CD4-positive, alpha-beta T cell (primary cell): ENCODE results near the gene PAX5. TPM values are rescaled to one million over a fixed set of nuclear protein-coding genes. Genes with fewer than 3 reads are reported as not detected.

ENCODE experiments used
- ATAC-seq: fragments of 200-7000 bp; cut with Tn5 transposase; one replicate; pipeline ENCODE4 v1.10.0; 2022; ENCODE audit warnings: mild to moderate bottlenecking; ENCODE audit not compliant: poor library complexity
- CTCF ChIA-PET: fragments of 350-600 bp; sonication (Branson Sonifier 250); formaldehyde crosslinking; loops from one replicate; lab custom pipeline; 2021; ENCODE audit warnings: antibody characterized with exemption, inconsistent platforms; lab: Charles Lee
- POLR2A ChIA-PET: fragments of 350-600 bp; sonication (Branson Sonifier 250); formaldehyde crosslinking; loops from one replicate; lab custom pipeline; 2021; ENCODE audit warnings: antibody characterized with exemption, inconsistent platforms; lab: Charles Lee
- DNase-seq, 14 experiments: peaks; one replicate each; pipeline ENCODE4 v3.0.0-alpha.2; 2013 to 2020; ENCODE audit warnings: mixed read lengths in 2 of 14
- H3K27ac ChIP-seq, 2 donors: one replicate each; pipeline versions ENCODE4 v1.5.1 to v1.7.0; 2013; ENCODE audit warnings: low read length in 2 of 2, low read depth in 1 of 2, mild to moderate bottlenecking in 1 of 2
- H3K27me3 ChIP-seq, 2 experiments: 1 replicate in 1 of 2; 2 replicates in 1 of 2; pipeline versions ENCODE4 v1.6.1 to v1.7.0; 2013; ENCODE audit warnings: low read length in 2 of 2, control low read depth in 1 of 2, mild to moderate bottlenecking in 1 of 2, moderate library complexity in 1 of 2; ENCODE audit not compliant: insufficient read depth in 2 of 2, control insufficient read depth in 1 of 2
- H3K36me3 ChIP-seq: one replicate; pipeline ENCODE4 v1.6.1; 2013; ENCODE audit warnings: low read length, control low read depth; ENCODE audit not compliant: insufficient read depth
- H3K4me1 ChIP-seq: one replicate; pipeline ENCODE4 v1.6.1; 2013; ENCODE audit warnings: low read length, control low read depth; ENCODE audit not compliant: insufficient read depth
- H3K4me3 ChIP-seq: one replicate; pipeline ENCODE4 v1.5.1; 2013; ENCODE audit warnings: mild to moderate bottlenecking, low read length, moderate library complexity
- H3K9me3 ChIP-seq, 2 experiments: 1 replicate in 1 of 2; 2 replicates in 1 of 2; pipeline versions ENCODE4 v1.6.1 to v1.7.0; 2013; ENCODE audit warnings: low read length in 2 of 2, mild to moderate bottlenecking in 2 of 2, control low read depth in 1 of 2, moderate library complexity in 1 of 2; ENCODE audit not compliant: control insufficient read depth in 1 of 2, insufficient read depth in 1 of 2
- H3K27ac Mint-ChIP-seq: one replicate; pipeline ENCODE4 v1.8.0; 2020; ENCODE audit warnings: mixed read lengths
- H3K27me3 Mint-ChIP-seq: one replicate; pipeline ENCODE4 v1.8.0; 2021; ENCODE audit warnings: mixed read lengths
- H3K36me3 Mint-ChIP-seq: one replicate; pipeline ENCODE4 v1.8.0; 2021; ENCODE audit warnings: low read depth, mixed read lengths
- H3K4me1 Mint-ChIP-seq: one replicate; pipeline ENCODE4 v1.8.0; 2021; ENCODE audit warnings: low read depth, mixed read lengths
- H3K4me3 Mint-ChIP-seq: one replicate; pipeline ENCODE4 v1.8.0; 2020; ENCODE audit warnings: mild to moderate bottlenecking, mixed read lengths
- H3K9me3 Mint-ChIP-seq: one replicate; pipeline ENCODE4 v1.8.0; 2020; ENCODE audit warnings: mixed read lengths
- intact Hi-C, 2 experiments: fragments of 100-400 bp; cut with DNase I in 1 of 2; cut with micrococcal nuclease in 1 of 2; formaldehyde crosslinking; loops; one replicate each; pipeline versions ENCODE4 v1.15.1 to v1.9.0; 2023 to 2025; cut with DNase I, micrococcal nuclease
- total RNA-seq, 174 experiments: library from RNA in 2 of 174; stranded (reverse) in 2 of 174; gene quantifications; one replicate each; pipeline ENCODE4 v1.2.3 and lab custom pipeline; 2021 to 2026
- TF ChIP-seq, protein P1 (sequence below): fragments of 200-600 bp; IDR thresholded peaks from one replicate; pipeline ENCODE4 v1.8.0; 2022; ENCODE audit warnings: antibody characterized with exemption, mild to moderate bottlenecking

Gene PAX5
- total RNA-seq, 2 experiments from 2014 or later: 0.03 to 0.11 TPM

DNA sequence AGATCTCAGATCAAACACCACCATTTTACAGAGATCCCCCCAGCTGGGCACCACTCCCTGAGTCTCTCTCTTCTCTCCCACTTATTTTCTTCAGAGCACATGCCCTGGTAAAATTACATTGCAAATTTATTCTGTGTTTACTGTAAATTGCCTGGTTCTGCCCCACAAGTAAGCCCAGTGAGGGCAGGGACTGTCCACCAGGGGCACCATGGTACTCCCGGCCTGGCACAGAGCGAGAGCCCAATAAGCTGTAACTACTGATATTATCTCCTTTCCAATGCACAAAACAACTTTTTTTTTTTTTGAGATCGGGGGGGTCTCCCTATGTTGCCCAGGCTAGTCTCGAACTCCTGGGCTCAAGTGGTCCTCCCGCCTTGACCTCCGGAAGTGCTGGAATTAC, 123.0 kb downstream of the PAX5 start:
- Mint-ChIP-seq H3K4me1 (no peaks in the 10 kb centered on the region), H3K27me3 (peaks cover 34% of the 10 kb centered on the region), H3K4me3 (no peak overlapping the region), H3K36me3 (no peaks in the 10 kb centered on the region), H3K9me3 (no peaks in the 10 kb centered on the region), H3K27ac (no peak overlapping the region)
- no peaks in the 10 kb centered on the region for H3K4me1 ChIP-seq
- no peaks in the 10 kb centered on the region for H3K36me3 ChIP-seq
- TF ChIP-seq, protein P1, sequence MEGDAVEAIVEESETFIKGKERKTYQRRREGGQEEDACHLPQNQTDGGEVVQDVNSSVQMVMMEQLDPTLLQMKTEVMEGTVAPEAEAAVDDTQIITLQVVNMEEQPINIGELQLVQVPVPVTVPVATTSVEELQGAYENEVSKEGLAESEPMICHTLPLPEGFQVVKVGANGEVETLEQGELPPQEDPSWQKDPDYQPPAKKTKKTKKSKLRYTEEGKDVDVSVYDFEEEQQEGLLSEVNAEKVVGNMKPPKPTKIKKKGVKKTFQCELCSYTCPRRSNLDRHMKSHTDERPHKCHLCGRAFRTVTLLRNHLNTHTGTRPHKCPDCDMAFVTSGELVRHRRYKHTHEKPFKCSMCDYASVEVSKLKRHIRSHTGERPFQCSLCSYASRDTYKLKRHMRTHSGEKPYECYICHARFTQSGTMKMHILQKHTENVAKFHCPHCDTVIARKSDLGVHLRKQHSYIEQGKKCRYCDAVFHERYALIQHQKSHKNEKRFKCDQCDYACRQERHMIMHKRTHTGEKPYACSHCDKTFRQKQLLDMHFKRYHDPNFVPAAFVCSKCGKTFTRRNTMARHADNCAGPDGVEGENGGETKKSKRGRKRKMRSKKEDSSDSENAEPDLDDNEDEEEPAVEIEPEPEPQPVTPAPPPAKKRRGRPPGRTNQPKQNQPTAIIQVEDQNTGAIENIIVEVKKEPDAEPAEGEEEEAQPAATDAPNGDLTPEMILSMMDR: no peak
- no peak overlapping the region for H3K27ac ChIP-seq
- H3K27me3 ChIP-seq: peaks cover 4 to 5% of the 10 kb centered on the region in 2 experiments
- no peak for DNase-seq
- H3K4me3 ChIP-seq: no peak overlapping the region
- intact Hi-C loops: no loop called here
- no peaks in the 10 kb centered on the region for H3K9me3 ChIP-seq
- CTCF ChIA-PET: no interaction called here
- POLR2A ChIA-PET: no interaction called here
- ATAC-seq: no peak

DNA sequence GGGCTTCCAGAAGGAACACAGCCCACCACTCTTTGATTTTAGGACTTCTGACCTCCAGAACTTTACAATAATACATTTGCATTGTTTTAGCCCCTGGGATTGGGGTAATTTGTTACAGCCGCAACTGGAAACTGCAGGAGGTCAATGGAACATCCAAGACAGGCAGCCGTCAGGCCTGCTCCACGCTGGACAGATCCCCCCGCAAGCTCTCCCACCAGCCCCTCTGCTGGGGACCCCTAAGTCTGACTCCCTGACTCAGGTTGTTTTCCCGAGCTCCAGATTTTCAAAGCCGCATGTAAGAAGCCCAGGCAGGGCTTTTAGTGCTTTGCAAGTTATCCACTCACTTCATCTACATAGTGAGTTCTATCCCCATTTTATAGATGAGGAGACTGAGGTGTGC, 127.6 kb downstream of the PAX5 start:
- no peaks in the 10 kb centered on the region for H3K36me3 Mint-ChIP-seq
- intact Hi-C loops: no loop called here
- CTCF ChIA-PET: no interaction called here

DNA sequence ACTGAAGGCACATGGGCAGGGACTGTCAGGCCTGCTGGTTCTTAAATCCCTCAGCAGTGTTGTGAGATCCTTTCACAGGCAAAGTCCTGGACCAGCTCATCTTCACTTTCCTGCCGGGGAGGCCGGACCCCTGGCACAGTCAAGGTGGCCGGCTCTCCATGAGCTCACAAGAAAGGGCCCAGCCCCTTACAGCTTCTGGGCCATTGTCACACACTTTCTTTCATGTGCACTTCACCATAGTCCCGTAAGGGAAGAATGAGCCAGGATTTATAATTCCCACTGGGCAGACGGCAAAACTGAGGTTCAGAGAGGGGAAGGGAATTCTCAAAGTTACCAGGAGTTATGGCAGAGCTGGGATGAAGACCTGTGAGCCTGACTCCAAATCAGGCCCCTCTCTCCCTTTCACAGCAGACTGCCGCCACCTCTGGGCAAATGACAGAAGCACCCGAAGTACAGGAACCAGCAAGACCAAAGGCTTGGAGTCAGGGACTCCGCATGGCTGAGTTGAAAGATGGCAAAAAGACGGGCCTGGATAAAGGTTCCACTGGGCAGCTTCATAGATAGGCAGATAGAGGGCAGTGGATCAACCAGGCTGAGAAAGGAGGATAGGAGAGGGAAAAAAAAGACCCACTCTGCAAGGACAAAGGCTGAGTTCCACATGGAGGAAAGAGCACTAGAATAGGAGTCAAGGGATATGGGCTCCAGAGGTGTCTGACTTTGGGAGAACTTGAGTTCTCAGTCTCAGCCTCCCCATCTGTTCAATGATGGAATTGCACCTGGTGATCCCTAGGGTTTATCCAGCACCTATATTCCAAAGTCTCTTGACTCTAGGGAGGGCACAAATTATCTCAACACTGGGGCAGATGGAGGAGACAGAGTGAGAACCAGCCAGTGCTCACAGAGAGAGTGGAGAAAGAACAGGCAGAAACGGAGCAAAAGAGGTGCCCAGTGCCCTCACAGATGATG, 128.7 kb downstream of the PAX5 start:
- H3K27ac ChIP-seq: no peak overlapping the region
- H3K27ac Mint-ChIP-seq: no peak overlapping the region
- no peaks in the 10 kb centered on the region for H3K4me1 ChIP-seq
- no peaks in the 10 kb centered on the region for H3K36me3 Mint-ChIP-seq
- no peak for ATAC-seq
- TF ChIP-seq, protein P1: no peak
- H3K9me3 ChIP-seq: no peaks in the 10 kb centered on the region
- peaks cover 47% of the 10 kb centered on the region for H3K27me3 Mint-ChIP-seq
- H3K36me3 ChIP-seq: no peaks in the 10 kb centered on the region
- no peak overlapping the region for H3K4me3 ChIP-seq
- H3K4me3 Mint-ChIP-seq: no peak overlapping the region
- intact Hi-C loops: no loop called here
- ChIA-PET POLR2A (no interaction called here), CTCF (no interaction called here)
- no peak for DNase-seq
- H3K27me3 ChIP-seq: no peaks in the 10 kb centered on the region
- H3K9me3 Mint-ChIP-seq: no peaks in the 10 kb centered on the region
- no peaks in the 10 kb centered on the region for H3K4me1 Mint-ChIP-seq

More for the DNA sequence above, 127.6 kb downstream of the PAX5 start:
- Mint-ChIP-seq H3K9me3 (no peaks in the 10 kb centered on the region), H3K27ac (no peak overlapping the region), H3K4me3 (no peak overlapping the region), H3K27me3 (peaks cover 49% of the 10 kb centered on the region), H3K4me1 (no peaks in the 10 kb centered on the region)
- Histone ChIP-seq H3K27ac (no peak overlapping the region), H3K4me3 (no peak overlapping the region), H3K9me3 (no peaks in the 10 kb centered on the region), H3K27me3 (peaks cover 1 to 4% of the 10 kb centered on the region in 2 experiments), H3K36me3 (no peaks in the 10 kb centered on the region), H3K4me1 (no peaks in the 10 kb centered on the region)
- POLR2A ChIA-PET: no interaction called here
- no peak for DNase-seq
- ATAC-seq: no peak
- TF ChIP-seq, protein P1: no peak
